ENCODE results near the gene NRL. TPM values are rescaled to one million over a fixed set of nuclear protein-coding genes. Genes with fewer than 3 reads are reported as not detected.

Gene NRL
- polyA plus RNA-seq, 1 donor = 1.6 TPM

DNA sequence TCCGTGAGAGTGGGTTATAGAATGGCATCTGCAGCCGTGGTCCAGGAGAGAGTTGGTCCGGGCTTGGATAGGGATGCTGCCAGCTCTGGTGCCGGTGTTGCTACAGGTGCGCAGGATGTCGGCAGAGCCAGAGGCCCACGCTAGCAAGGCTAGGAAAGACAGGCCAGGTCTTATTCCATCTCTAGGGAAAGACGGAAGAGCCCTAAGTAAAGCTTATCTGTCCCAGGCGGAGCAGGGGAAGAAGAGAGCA lies 20.8 kb upstream of the NRL start:
- no CpG with 5 or more reads among the region's 9 CpGs for WGBS (ENCODE audit: insufficient coverage, low lambda C conversion rate)
- H3K4me3 ChIP-seq (ENCODE audit: low read length) = peak overlapping the region; percentile 57
- peaks cover 29% of the 10 kb centered on the region for H3K36me3 ChIP-seq (ENCODE audit: control insufficient read depth, insufficient read depth, low read length)
- peaks cover 33% of the 10 kb centered on the region for H3K4me1 ChIP-seq (ENCODE audit: control insufficient read depth, insufficient read depth, low read length)
- H3K27me3 ChIP-seq (ENCODE audit: control insufficient read depth, insufficient read depth, low read length) = no peaks in the 10 kb centered on the region
- no peaks in the 10 kb centered on the region for H3K9me3 ChIP-seq (ENCODE audit: control insufficient read depth, low read depth, low read length)
- no peak for DNase-seq
- H3K27ac ChIP-seq (ENCODE audit: low read length) = peak overlapping the region; percentile 85

DNA sequence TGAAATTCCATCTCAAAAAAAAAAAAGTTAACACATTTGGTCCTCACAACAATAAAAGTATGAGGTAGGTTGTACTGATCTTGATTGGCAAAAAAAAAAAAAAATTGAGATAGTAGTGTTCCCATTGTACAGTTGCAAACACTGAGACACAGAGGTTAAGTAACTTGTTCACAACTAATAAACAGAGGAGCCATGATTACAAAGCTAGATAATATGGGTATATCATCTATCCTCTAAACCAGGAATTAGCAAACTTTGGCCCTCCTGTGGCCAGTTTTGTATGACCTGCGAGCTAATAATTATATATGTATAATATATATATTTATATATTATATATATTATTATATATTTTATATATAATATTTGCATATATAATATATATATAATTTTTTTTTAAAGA lies 19.0 kb upstream of the NRL start:
- no CpG with 5 or more reads among the region's 1 CpG for WGBS (ENCODE audit: insufficient coverage, low lambda C conversion rate)
- peaks cover 20% of the 10 kb centered on the region for H3K36me3 ChIP-seq (ENCODE audit: control insufficient read depth, insufficient read depth, low read length)

DNA sequence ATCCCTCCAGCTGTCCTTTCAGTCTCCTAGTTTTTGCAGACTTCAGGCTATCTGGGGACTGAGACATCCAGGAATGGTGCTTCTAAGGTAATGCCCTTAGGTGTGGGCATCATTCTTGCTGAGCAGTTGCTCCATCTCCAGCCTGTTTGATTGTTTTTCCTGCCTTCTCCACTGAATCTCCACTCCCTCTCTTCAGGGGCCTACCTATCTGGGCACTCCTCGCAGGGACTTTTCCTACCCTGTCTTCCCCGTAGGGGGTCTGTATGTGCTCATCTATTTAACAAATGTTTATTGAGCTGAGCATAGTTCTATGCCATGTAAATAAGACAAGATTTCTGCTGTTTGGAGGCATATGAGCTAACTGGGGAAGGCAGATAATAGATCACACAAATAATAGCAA lies 18.2 kb upstream of the NRL start:
- no peaks in the 10 kb centered on the region for H3K9me3 ChIP-seq (ENCODE audit: control insufficient read depth, low read depth, low read length)
- no peak overlapping the region for H3K27ac ChIP-seq (ENCODE audit: low read length)
- no peak for DNase-seq
- H3K4me1 ChIP-seq (ENCODE audit: control insufficient read depth, insufficient read depth, low read length) = peaks cover 16% of the 10 kb centered on the region
- peaks cover 12% of the 10 kb centered on the region for H3K36me3 ChIP-seq (ENCODE audit: control insufficient read depth, insufficient read depth, low read length)
- no peaks in the 10 kb centered on the region for H3K27me3 ChIP-seq (ENCODE audit: control insufficient read depth, insufficient read depth, low read length)
- WGBS (ENCODE audit: insufficient coverage, low lambda C conversion rate) = no CpG with 5 or more reads among the region's 2 CpGs
- no peak overlapping the region for H3K4me3 ChIP-seq (ENCODE audit: low read length)

More for the DNA sequence above, 19.0 kb upstream of the NRL start:
- Histone ChIP-seq H3K4me1 (ENCODE audit: control insufficient read depth, insufficient read depth, low read length) (peaks cover 23% of the 10 kb centered on the region), H3K27ac (ENCODE audit: low read length) (no peak overlapping the region), H3K4me3 (ENCODE audit: low read length) (no peak overlapping the region), H3K9me3 (ENCODE audit: control insufficient read depth, low read depth, low read length) (no peaks in the 10 kb centered on the region), H3K27me3 (ENCODE audit: control insufficient read depth, insufficient read depth, low read length) (no peaks in the 10 kb centered on the region)
- no peak for DNase-seq

DNA sequence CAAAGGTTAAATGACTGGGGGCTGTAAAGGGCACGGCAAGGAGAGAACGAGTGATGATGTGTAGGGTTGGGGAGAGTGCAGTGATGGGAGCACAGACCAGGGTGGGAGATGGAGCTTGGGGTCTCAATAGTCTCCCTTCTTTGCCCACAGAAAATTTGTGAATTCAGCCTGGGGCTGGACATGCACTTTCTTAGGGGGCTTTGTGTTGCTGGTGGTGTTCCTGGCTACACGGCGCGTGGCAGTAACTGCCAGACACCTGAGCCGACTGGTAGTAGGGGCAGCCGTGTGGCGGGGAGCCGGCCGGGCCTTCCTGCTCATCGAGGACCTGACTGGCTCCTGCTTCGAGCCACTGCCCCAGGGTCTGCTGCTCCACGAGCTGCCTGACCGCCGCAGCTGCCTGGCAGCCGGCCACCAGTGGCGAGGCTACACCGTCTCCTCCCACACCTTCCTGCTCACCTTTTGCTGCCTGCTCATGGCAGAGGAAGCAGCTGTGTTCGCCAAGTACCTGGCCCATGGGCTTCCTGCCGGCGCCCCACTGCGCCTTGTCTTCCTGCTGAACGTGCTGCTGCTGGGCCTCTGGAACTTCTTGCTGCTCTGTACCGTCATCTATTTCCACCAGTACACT lies 17.4 kb upstream of the NRL start:
- no peak for DNase-seq
- H3K27ac ChIP-seq (ENCODE audit: low read length) = no peak overlapping the region
- whole genome bisulfite sequencing (ENCODE audit: insufficient coverage, low lambda C conversion rate) = no CpG with 5 or more reads among the region's 24 CpGs
- H3K4me1 ChIP-seq (ENCODE audit: control insufficient read depth, insufficient read depth, low read length) = peaks cover 9% of the 10 kb centered on the region
- H3K36me3 ChIP-seq (ENCODE audit: control insufficient read depth, insufficient read depth, low read length) = peaks cover 4% of the 10 kb centered on the region
- no peaks in the 10 kb centered on the region for H3K27me3 ChIP-seq (ENCODE audit: control insufficient read depth, insufficient read depth, low read length)
- H3K9me3 ChIP-seq (ENCODE audit: control insufficient read depth, low read depth, low read length) = no peaks in the 10 kb centered on the region
- H3K4me3 ChIP-seq (ENCODE audit: low read length) = no peak overlapping the region

DNA sequence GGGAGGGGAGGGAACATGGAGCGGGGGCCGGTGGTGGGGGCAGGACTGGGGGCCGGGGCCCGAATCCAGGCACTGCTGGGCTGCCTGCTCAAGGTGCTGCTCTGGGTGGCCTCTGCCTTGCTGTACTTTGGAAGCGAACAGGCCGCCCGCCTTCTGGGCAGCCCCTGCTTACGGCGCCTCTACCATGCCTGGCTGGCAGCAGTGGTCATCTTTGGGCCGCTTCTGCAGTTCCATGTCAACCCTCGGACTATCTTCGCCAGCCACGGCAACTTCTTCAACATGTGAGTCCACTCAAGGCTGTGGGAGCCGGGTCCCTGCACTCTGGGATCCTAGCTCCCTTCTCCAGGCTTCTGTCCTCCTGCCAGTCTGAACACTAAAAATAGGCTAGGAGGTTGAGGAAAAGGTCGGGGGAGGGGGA lies 16.8 kb upstream of the NRL start:
- H3K4me1 ChIP-seq (ENCODE audit: control insufficient read depth, insufficient read depth, low read length) = peaks cover 5% of the 10 kb centered on the region
- DNase-seq = no peak
- no CpG with 5 or more reads among the region's 15 CpGs for WGBS (ENCODE audit: insufficient coverage, low lambda C conversion rate)
- no peak overlapping the region for H3K27ac ChIP-seq (ENCODE audit: low read length)
- H3K9me3 ChIP-seq (ENCODE audit: control insufficient read depth, low read depth, low read length) = no peaks in the 10 kb centered on the region
- H3K27me3 ChIP-seq (ENCODE audit: control insufficient read depth, insufficient read depth, low read length) = no peaks in the 10 kb centered on the region
- H3K4me3 ChIP-seq (ENCODE audit: low read length) = no peak overlapping the region
- H3K36me3 ChIP-seq (ENCODE audit: control insufficient read depth, insufficient read depth, low read length) = peaks cover 3% of the 10 kb centered on the region

DNA sequence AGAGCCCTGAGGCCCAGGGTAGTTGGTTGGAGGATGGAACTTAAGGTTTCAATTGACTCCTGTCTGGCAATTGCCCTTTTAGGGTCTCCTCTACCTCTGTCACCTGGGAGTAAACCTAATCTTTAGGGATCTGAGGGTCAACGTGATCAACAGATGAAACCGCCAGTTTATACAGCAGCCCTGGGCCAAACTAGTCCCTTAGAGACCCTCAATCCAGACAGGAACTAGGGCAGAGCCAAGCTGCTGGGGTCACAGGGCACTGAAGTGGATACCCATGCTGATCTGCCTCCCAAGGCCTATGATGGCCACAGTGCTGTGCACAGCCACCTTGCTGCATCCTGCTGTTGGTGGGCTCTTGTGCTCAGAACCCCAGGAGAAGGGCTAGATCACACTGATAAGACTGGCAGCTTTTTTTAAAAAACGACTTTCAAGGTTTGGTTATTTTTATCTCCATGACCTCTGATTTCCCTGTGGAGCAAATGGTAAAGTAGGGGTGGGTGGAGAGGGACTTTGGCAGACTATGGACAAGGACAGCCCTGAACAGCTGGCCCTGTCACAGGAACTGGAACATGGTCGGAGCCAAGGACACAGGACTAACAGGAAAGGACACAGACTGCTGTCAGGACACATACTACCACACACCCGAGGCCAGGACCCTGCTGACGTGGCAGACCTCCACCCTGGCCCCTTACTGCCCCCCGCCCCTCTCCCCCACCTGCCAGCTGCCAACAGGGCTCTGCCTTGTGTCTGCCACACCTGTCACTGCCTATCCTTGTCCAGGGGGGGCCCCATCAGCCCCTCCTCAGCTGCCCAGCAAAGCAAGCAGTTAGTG lies 16.2 kb upstream of the NRL start:
- no peak overlapping the region for H3K27ac ChIP-seq (ENCODE audit: low read length)
- H3K4me3 ChIP-seq (ENCODE audit: low read length) = no peak overlapping the region
- no peak for DNase-seq
- no CpG with 5 or more reads among the region's 7 CpGs for WGBS (ENCODE audit: insufficient coverage, low lambda C conversion rate)
- H3K9me3 ChIP-seq (ENCODE audit: control insufficient read depth, low read depth, low read length) = no peaks in the 10 kb centered on the region
- peaks cover 5% of the 10 kb centered on the region for H3K4me1 ChIP-seq (ENCODE audit: control insufficient read depth, insufficient read depth, low read length)
- no peaks in the 10 kb centered on the region for H3K27me3 ChIP-seq (ENCODE audit: control insufficient read depth, insufficient read depth, low read length)
- peaks cover 3% of the 10 kb centered on the region for H3K36me3 ChIP-seq (ENCODE audit: control insufficient read depth, insufficient read depth, low read length)

DNA sequence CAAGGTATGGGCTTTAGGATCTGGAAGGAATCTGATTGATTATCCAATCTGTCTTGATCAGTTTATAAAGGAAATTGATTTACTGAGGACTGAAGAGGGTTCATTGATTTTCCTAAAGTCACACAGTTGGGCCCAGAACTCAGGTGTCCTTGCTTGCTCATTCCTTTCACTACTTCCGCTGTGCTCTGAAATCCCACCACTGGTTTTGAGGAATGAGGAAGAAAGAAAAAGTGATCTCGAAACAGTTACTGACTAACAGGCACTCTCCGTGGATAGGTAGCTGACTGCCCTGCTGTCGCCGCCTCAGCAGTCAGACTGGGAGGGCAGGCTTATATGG lies 15.6 kb upstream of the NRL start, which contains the start of gene FITM1:
Gene FITM1 (plus strand): TSS at position 280 of the 337 bp plus-strand sequence. CDS start 905 bp downstream, outside the sequence.
- no peak for DNase-seq
- Histone ChIP-seq H3K4me1 (ENCODE audit: control insufficient read depth, insufficient read depth, low read length) (peaks cover 2% of the 10 kb centered on the region), H3K27ac (ENCODE audit: low read length) (no peak within 1 kb of the TSS), H3K27me3 (ENCODE audit: control insufficient read depth, insufficient read depth, low read length) (no peaks in the 10 kb centered on the region), H3K36me3 (ENCODE audit: control insufficient read depth, insufficient read depth, low read length) (peaks cover 3% of the 10 kb centered on the region), H3K4me3 (ENCODE audit: low read length) (no peak within 1 kb of the TSS), H3K9me3 (ENCODE audit: control insufficient read depth, low read depth, low read length) (no peaks in the 10 kb centered on the region)
- WGBS (ENCODE audit: insufficient coverage, low lambda C conversion rate) = no CpG with 5 or more reads among the region's 5 CpGs

DNA sequence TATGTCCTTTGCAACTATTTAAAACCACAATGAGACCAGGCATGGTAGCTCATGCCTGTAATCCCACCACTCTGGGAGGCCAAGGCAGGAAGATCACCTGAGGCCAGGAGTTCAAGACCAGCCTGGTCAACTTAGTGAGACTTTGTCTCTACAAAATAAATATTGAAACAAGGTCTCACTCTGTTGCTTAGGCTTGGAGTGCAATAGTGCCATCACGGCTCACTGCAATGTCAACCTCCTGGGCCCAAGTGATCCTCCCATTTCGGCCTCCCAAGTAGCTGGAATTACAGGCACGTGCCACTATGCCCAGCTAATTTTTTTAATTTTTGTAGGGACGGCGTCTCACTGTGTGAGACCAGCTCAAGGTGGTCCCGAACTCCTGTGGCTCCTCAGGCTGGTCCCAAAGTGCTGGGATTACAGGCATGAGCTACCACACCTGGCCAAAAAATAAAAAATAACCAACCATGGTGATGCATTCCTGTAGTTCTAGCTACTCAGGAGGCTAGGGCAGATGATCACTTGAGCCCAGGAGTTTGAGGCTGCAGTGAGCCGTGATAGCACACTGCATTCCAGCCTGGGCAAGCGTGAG lies 14.8 kb upstream of the NRL start:
- Histone ChIP-seq H3K4me3 (ENCODE audit: low read length) (no peak overlapping the region), H3K9me3 (ENCODE audit: control insufficient read depth, low read depth, low read length) (no peaks in the 10 kb centered on the region), H3K36me3 (ENCODE audit: control insufficient read depth, insufficient read depth, low read length) (peaks cover 3% of the 10 kb centered on the region), H3K4me1 (ENCODE audit: control insufficient read depth, insufficient read depth, low read length) (no peaks in the 10 kb centered on the region), H3K27me3 (ENCODE audit: control insufficient read depth, insufficient read depth, low read length) (no peaks in the 10 kb centered on the region), H3K27ac (ENCODE audit: low read length) (no peak overlapping the region)
- no CpG with 5 or more reads among the region's 8 CpGs for WGBS (ENCODE audit: insufficient coverage, low lambda C conversion rate)
- no peak for DNase-seq

DNA sequence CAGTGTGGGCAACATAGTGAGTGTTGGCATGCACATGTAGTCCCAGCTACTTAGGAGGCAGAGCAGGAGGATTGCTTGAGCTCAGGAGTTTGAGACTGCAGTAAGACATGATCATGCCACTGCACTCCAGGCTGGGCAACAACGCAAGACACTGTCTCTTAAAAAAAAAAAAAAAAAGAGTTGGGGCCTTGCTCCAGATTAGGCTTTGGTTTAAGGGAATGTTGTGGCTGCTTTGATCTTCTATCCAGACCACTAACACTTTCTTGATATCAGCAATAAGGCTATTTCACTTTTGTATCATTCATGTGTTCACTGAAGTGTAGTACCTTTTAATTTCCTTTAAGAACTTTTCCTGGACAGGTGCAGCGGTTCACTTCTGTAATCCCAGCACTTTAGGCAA lies 12.9 kb upstream of the NRL start:
- H3K9me3 ChIP-seq (ENCODE audit: control insufficient read depth, low read depth, low read length) = no peaks in the 10 kb centered on the region
- DNase-seq = no peak
- no peak overlapping the region for H3K4me3 ChIP-seq (ENCODE audit: low read length)
- H3K27ac ChIP-seq (ENCODE audit: low read length) = no peak overlapping the region
- no peaks in the 10 kb centered on the region for H3K4me1 ChIP-seq (ENCODE audit: control insufficient read depth, insufficient read depth, low read length)
- H3K27me3 ChIP-seq (ENCODE audit: control insufficient read depth, insufficient read depth, low read length) = no peaks in the 10 kb centered on the region
- WGBS (ENCODE audit: insufficient coverage, low lambda C conversion rate) = no CpG with 5 or more reads among the region's 2 CpGs
- H3K36me3 ChIP-seq (ENCODE audit: control insufficient read depth, insufficient read depth, low read length) = peaks cover 21% of the 10 kb centered on the region

DNA sequence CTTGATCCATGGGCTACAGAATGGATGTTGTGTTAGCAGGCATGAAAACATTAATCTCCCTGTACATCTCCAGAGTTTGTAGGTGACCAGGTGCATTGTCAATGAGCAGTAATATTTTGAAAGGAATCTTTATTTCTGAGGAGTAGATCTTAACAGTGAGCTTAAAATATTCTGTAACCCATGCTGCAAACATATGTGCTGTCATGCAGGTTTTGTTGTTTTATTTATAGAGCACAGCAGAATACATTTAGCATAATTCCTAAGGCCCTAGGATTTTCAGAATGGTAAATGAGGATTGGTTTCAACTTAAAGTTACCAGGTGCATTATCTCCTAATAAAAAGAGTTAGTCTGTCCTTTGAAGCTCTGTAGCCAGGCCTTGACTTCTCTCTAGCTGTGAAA lies 12.2 kb upstream of the NRL start:
- H3K9me3 ChIP-seq (ENCODE audit: control insufficient read depth, low read depth, low read length) = no peaks in the 10 kb centered on the region
- H3K36me3 ChIP-seq (ENCODE audit: control insufficient read depth, insufficient read depth, low read length) = peaks cover 22% of the 10 kb centered on the region
- no peaks in the 10 kb centered on the region for H3K27me3 ChIP-seq (ENCODE audit: control insufficient read depth, insufficient read depth, low read length)
- H3K27ac ChIP-seq (ENCODE audit: low read length) = no peak overlapping the region
- H3K4me1 ChIP-seq (ENCODE audit: control insufficient read depth, insufficient read depth, low read length) = no peaks in the 10 kb centered on the region
- no peak overlapping the region for H3K4me3 ChIP-seq (ENCODE audit: low read length)
- DNase-seq = no peak
